ENCODE results near the gene TMEM151B. TPM values are rescaled to one million over a fixed set of nuclear protein-coding genes. Genes with fewer than 3 reads are reported as not detected.

The TMEM151B gene
- total and polyA plus RNA-seq, 2 donors from 2014 or later = not detected

DNA sequence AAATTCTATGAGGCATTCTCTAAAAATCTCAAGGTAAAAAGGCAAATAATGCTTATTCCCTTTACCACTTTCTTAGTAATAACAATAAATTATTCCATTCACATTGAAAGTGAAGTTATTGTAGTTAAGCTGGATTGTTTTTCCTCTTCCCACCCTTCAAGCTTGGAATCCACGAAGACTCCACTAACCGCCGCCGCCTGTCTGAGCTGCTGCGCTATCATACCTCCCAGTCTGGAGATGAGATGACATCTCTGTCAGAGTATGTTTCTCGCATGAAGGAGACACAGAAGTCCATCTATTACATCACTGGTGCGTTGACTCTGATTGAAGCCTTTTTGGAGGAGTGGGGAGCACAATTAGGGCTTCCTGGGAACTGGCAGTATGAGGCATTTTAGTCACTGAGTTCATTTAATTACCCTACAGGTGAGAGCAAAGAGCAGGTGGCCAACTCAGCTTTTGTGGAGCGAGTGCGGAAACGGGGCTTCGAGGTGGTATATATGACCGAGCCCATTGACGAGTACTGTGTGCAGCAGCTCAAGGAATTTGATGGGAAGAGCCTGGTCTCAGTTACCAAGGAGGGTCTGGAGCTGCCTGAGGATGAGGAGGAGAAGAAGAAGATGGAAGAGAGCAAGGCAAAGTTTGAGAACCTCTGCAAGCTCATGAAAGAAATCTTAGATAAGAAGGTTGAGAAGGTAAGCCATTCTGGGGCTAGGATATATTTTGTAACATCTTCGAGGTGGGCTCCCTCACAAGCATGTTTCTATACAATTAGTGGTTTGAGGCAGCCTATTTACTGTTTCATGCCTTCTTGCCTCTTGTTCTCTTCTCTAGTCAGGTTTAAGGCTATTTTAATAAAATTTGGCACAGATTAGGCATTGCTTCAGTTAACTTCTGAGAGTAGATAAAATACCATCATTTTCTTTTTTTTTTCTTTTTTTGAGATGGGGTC, 18.4 kb upstream of the TMEM151B start:
- no peaks in the 10 kb centered on the region for H3K27me3 ChIP-seq (ENCODE audit: control insufficient read depth, insufficient read depth, low read length)
- no peak overlapping the region for H3K9ac ChIP-seq (ENCODE audit: low read length in 3 of 3)
- DNase-seq (no peak), FAIRE-seq (no peak)
- TF ChIP-seq, protein P1, sequence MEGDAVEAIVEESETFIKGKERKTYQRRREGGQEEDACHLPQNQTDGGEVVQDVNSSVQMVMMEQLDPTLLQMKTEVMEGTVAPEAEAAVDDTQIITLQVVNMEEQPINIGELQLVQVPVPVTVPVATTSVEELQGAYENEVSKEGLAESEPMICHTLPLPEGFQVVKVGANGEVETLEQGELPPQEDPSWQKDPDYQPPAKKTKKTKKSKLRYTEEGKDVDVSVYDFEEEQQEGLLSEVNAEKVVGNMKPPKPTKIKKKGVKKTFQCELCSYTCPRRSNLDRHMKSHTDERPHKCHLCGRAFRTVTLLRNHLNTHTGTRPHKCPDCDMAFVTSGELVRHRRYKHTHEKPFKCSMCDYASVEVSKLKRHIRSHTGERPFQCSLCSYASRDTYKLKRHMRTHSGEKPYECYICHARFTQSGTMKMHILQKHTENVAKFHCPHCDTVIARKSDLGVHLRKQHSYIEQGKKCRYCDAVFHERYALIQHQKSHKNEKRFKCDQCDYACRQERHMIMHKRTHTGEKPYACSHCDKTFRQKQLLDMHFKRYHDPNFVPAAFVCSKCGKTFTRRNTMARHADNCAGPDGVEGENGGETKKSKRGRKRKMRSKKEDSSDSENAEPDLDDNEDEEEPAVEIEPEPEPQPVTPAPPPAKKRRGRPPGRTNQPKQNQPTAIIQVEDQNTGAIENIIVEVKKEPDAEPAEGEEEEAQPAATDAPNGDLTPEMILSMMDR (IDR thresholded peaks at IDR 0.05; ENCODE audit: borderline replicate concordance, extremely low read depth, insufficient read depth) = no peak
- intact Hi-C loops (cut with DNase I) = no loop called here
- H3K27ac ChIP-seq (ENCODE audit: low read depth in 2 of 2, low read length in 2 of 2) = no peak overlapping the region
- no peaks in the 10 kb centered on the region for H3K9me3 ChIP-seq (ENCODE audit: control insufficient read depth in 2 of 3, insufficient read depth in 1 of 3, low read length in 3 of 3)
- no peak overlapping the region for H3K4me3 ChIP-seq (ENCODE audit: low read length in 3 of 3)
- peaks cover 0 to 9% (median 0%) of the 10 kb centered on the region in 3 donors for H3K4me1 ChIP-seq (ENCODE audit: control insufficient read depth in 2 of 3, insufficient read depth in 2 of 3, low read depth in 1 of 3, low read length in 3 of 3)
- peaks cover 20 to 53% (median 46%) of the 10 kb centered on the region in 3 donors for H3K36me3 ChIP-seq (ENCODE audit: control insufficient read depth in 2 of 3, insufficient read depth in 3 of 3, low read length in 3 of 3)

DNA sequence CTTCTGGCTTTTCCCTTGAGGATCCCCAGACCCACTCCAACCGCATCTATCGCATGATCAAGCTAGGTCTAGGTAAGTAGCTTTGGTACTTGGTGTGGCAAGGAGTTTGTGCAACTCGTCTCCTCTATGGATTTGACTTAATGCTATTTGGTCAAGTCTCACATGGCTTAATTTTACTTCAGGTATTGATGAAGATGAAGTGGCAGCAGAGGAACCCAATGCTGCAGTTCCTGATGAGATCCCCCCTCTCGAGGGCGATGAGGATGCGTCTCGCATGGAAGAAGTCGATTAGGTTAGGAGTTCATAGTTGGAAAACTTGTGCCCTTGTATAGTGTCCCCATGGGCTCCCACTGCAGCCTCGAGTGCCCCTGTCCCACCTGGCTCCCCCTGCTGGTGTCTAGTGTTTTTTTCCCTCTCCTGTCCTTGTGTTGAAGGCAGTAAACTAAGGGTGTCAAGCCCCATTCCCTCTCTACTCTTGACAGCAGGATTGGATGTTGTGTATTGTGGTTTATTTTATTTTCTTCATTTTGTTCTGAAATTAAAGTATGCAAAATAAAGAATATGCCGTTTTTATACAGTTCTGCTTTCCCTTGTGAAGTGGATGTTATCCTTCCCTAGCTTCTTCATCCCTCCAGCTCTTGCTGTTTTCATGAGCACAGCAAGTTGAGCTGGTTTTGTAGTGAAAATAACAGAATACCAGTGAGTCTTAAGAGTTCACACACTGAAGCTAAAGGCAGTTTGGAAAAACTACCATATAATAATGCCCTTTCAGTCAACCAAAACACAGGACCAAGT, 16.7 kb upstream of the TMEM151B start:
- Histone ChIP-seq H3K4me1 (ENCODE audit: control insufficient read depth in 2 of 3, insufficient read depth in 2 of 3, low read depth in 1 of 3, low read length in 3 of 3) (peaks cover 0 to 14% (median 0%) of the 10 kb centered on the region in 3 donors), H3K9ac (ENCODE audit: low read length in 3 of 3) (no peak overlapping the region), H3K36me3 (ENCODE audit: control insufficient read depth in 2 of 3, insufficient read depth in 3 of 3, low read length in 3 of 3) (peaks cover 20 to 53% (median 44%) of the 10 kb centered on the region in 3 donors), H3K9me3 (ENCODE audit: control insufficient read depth in 2 of 3, insufficient read depth in 1 of 3, low read length in 3 of 3) (no peaks in the 10 kb centered on the region), H3K4me3 (ENCODE audit: low read length in 3 of 3) (no peak overlapping the region), H3K27ac (ENCODE audit: low read depth in 2 of 2, low read length in 2 of 2) (no peak overlapping the region), H3K27me3 (ENCODE audit: control insufficient read depth, insufficient read depth, low read length) (no peaks in the 10 kb centered on the region)
- DNase-seq (peak in 1 of 5 donors; percentile 35), FAIRE-seq (no peak)
- TF ChIP-seq, protein P1 (IDR thresholded peaks at IDR 0.05; ENCODE audit: borderline replicate concordance, extremely low read depth, insufficient read depth) = no peak
- intact Hi-C loops (cut with DNase I) = no loop called here

DNA sequence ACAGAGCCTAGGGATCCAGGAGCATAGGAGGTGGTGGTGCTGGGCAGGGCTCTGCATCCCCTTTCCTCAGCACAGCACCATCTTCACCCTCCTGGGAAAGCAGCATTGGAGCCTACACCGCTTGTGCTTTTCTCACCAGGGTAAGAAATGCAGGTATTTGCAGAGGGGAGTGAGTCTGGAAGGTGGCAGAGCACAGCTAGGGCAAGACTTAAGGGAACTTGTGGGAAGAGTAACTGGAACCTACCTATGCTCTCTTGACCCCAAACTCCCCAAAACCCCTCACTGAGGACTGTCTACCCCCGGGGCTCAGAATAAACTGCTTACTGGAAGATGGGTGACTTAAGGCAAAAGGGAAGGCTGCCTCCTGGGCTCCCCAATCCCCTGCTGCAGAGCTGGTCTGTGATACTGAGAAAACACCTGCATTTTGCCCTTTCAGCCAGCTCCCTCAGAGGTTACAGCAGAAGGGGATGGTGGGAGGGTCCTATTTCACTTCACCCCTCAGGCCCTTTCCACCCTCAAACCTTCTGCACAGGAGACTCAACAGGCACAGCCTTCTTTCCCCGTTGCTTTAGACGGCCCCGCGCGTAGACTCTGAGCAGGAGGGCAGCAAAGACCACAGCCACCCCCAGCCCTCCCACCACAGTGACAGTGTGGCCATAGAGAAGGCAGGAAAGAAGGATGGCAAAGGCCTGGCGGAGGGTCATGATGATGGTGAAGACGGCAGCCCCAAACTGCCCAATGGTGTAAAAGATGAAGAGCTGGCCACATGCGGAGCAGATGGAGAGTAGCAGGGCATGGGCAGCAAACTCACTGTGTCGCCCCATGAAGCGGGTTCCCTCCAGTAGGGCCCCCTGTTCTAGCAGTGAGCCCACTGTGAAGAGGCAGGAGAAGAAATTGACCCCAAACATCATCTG, 15.8 kb upstream of the TMEM151B start:
- H3K27ac ChIP-seq (ENCODE audit: low read depth in 2 of 2, low read length in 2 of 2) = no peak overlapping the region
- no peak overlapping the region for H3K9ac ChIP-seq (ENCODE audit: low read length in 3 of 3)
- FAIRE-seq = no peak
- TF ChIP-seq, protein P1 (IDR thresholded peaks at IDR 0.05; ENCODE audit: borderline replicate concordance, extremely low read depth, insufficient read depth) = no peak
- intact Hi-C loops (cut with DNase I) = no loop called here
- peaks cover 16 to 44% (median 43%) of the 10 kb centered on the region in 3 donors for H3K36me3 ChIP-seq (ENCODE audit: control insufficient read depth in 2 of 3, insufficient read depth in 3 of 3, low read length in 3 of 3)
- peak in 1 of 5 donors; percentile 46 for DNase-seq
- H3K9me3 ChIP-seq (ENCODE audit: control insufficient read depth in 2 of 3, insufficient read depth in 1 of 3, low read length in 3 of 3) = no peaks in the 10 kb centered on the region
- H3K4me3 ChIP-seq (ENCODE audit: low read length in 3 of 3) = no peak overlapping the region
- peaks cover 0 to 10% (median 0%) of the 10 kb centered on the region in 3 donors for H3K4me1 ChIP-seq (ENCODE audit: control insufficient read depth in 2 of 3, insufficient read depth in 2 of 3, low read depth in 1 of 3, low read length in 3 of 3)
- no peaks in the 10 kb centered on the region for H3K27me3 ChIP-seq (ENCODE audit: control insufficient read depth, insufficient read depth, low read length)

Data from kidney (tissue), 14 donors.